ENCODE results near the gene VAV3. TPM values are rescaled to one million over a fixed set of nuclear protein-coding genes. Genes with fewer than 3 reads are reported as not detected.

Gene VAV3
- total and polyA plus RNA-seq, 11 donors = 0.57 to 8.3 (median 1.9) TPM

DNA sequence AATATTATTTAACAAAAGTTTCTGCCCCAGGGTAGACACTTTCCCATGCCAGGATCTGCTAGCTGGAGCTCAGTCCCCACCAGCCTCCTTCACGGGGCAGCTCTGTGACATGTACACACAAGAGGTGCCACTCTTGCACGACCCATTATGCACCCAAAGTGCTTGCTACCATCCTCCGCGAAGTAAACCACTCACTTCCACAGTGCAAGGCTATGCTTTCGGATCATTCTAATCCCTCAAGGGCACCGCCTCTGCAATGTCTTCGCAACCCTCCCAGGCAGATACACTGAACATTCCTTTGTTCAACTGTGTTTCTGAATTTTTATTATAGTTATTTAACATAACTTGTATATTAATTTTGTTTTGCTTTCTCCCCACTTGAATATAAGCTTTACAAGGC, 303.8 kb downstream of the VAV3 start:
- 88 to 94% (median 94%) methylated on average over 7 of the region's 7 CpGs for WGBS, 4 donors
- intact Hi-C loops (cut with DNase I) = no loop called here
- H3K9me3 ChIP-seq = no peaks in the 10 kb centered on the region

DNA sequence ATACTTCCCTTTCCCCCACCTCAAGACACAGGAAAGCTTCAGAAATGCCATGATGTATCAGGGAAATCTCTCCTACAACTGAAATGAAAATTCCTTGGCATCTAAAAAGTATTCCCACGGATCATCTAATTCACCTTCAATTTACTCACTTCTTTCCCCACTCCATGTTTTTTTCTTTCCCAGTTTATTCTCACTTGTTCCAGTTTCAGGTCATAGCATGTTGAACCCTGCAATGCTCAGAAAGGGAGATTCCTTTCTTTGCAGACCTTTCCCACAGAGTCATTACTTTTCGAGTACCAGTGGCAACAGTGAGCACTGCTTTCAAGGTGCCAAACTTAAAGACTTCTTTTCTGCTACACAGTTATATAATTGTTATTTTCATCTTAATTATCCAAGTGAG, 305.0 kb downstream of the VAV3 start:
- intact Hi-C loops (cut with DNase I) = no loop called here
- Histone ChIP-seq H3K27ac (no peak overlapping the region), H3K9me3 (no peaks in the 10 kb centered on the region), H3K36me3 (no peaks in the 10 kb centered on the region), H3K4me3 (no peak overlapping the region), H3K4me1 (no peaks in the 10 kb centered on the region), H3K27me3 (no peaks in the 10 kb centered on the region)
- ATAC-seq (no peak), DNase-seq (no peak)
- no peak for TF ChIP-seq POLR2A (IDR thresholded peaks at IDR 0.05)
- TF ChIP-seq, protein P1, sequence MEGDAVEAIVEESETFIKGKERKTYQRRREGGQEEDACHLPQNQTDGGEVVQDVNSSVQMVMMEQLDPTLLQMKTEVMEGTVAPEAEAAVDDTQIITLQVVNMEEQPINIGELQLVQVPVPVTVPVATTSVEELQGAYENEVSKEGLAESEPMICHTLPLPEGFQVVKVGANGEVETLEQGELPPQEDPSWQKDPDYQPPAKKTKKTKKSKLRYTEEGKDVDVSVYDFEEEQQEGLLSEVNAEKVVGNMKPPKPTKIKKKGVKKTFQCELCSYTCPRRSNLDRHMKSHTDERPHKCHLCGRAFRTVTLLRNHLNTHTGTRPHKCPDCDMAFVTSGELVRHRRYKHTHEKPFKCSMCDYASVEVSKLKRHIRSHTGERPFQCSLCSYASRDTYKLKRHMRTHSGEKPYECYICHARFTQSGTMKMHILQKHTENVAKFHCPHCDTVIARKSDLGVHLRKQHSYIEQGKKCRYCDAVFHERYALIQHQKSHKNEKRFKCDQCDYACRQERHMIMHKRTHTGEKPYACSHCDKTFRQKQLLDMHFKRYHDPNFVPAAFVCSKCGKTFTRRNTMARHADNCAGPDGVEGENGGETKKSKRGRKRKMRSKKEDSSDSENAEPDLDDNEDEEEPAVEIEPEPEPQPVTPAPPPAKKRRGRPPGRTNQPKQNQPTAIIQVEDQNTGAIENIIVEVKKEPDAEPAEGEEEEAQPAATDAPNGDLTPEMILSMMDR (IDR thresholded peaks at IDR 0.05) = no peak
- 91 to 94% (median 93%) methylated on average over 2 of the region's 2 CpGs for WGBS, 4 donors

More for the DNA sequence above, 303.8 kb downstream of the VAV3 start:
- ATAC-seq = no peak
- Histone ChIP-seq H3K36me3 (no peaks in the 10 kb centered on the region), H3K27ac (no peak overlapping the region), H3K27me3 (no peaks in the 10 kb centered on the region), H3K4me3 (no peak overlapping the region), H3K4me1 (no peaks in the 10 kb centered on the region)
- no peak for DNase-seq
- no peak for TF ChIP-seq POLR2A (IDR thresholded peaks at IDR 0.05)
- TF ChIP-seq, protein P1 (IDR thresholded peaks at IDR 0.05) = no peak

DNA sequence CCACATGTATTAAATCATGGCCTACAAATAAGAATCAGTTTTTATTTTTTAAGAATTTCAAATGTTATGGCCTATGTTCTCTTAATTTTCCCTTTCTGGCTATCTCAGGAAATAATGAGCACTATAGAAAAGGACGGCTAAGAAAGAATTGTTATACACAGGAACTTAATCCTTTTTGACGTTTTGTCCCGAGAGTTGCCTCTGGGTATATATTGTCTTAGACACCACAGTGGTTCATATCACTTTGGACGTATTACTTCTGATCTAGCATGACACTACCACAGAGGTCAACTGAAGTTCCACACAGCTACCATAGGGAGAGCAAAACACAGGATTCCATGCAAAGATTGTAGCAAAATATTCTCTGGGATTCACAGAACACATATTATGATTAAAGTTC, 307.6 kb downstream of the VAV3 start:
- DNase-seq (no peak), ATAC-seq (no peak)
- intact Hi-C loops (cut with DNase I) = no loop called here
- Histone ChIP-seq H3K27me3 (no peaks in the 10 kb centered on the region), H3K9me3 (no peaks in the 10 kb centered on the region), H3K4me3 (no peak overlapping the region), H3K27ac (no peak overlapping the region), H3K4me1 (no peaks in the 10 kb centered on the region), H3K36me3 (no peaks in the 10 kb centered on the region)
- TF ChIP-seq, protein P1 (IDR thresholded peaks at IDR 0.05) = no peak
- TF ChIP-seq POLR2A (IDR thresholded peaks at IDR 0.05) = no peak
- 84 to 90% (median 86%) methylated on average over 4 of the region's 4 CpGs for WGBS, 4 donors

DNA sequence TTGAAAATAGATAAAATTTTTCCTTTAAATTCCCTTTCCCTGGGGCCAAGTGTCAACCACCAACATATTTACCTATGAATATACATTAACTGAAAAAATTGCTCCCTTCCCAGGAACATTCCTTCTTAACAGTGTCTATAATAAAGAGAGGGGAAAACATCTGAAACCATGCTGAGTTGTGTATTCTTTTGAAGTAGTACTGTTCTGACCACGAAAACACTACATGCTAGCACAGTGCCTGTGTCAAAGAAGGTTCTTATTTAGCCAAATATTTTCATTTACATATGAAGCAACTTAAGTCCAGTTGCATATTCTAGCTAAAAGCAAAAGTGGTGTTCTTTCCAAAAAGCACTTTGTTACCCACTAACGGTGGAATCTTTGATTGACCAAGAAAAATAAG, 311.2 kb downstream of the VAV3 start:
- H3K9me3 ChIP-seq = peaks cover 0 to 3% (median 0%) of the 10 kb centered on the region in 12 donors
- TF ChIP-seq POLR2A (IDR thresholded peaks at IDR 0.05) = no peak
- TF ChIP-seq, protein P1 (IDR thresholded peaks at IDR 0.05) = no peak
- H3K4me3 ChIP-seq = no peak overlapping the region
- DNase-seq = no peak
- no peaks in the 10 kb centered on the region for H3K27me3 ChIP-seq
- intact Hi-C loops (cut with DNase I) = no loop called here
- H3K36me3 ChIP-seq = no peaks in the 10 kb centered on the region
- 58 to 74% (median 64%) methylated on average over 2 of the region's 2 CpGs for whole genome bisulfite sequencing, 4 donors
- no peak overlapping the region for H3K27ac ChIP-seq
- no peaks in the 10 kb centered on the region for H3K4me1 ChIP-seq
- ATAC-seq = no peak

Data from heart left ventricle (tissue), 16 donors.